Measurements from ENCODE around the gene CCT3.

DNA sequence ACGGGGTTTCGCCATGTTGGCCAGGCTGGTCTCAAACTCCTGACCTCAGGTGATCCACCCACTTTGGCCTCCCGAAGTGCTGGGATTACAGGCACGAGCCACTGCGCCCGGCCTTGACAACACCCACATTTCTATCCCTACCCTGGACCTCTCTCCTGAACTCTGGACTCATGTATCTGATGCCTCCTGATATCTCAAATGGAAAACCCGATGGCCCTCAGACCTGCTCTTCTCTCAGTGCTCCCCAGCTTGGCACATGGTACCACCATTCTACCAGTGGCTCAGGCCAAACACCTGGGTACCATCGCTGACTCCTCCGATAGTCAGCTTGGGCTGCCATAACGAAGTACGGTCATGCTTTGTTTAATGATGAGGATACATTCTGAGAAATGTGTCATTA is 22.4 kb upstream of the CCT3 start:
- TF ChIP-seq POLR2AphosphoS5 (IDR thresholded peaks at IDR 0.05; ENCODE audit: low read depth, low read length) (no peak), EP300 (IDR thresholded peaks at IDR 0.05; ENCODE audit: borderline replicate concordance in 1 of 2, low read depth in 1 of 2, low read length in 1 of 2) (no peak), GABPA (IDR thresholded peaks at IDR 0.05; ENCODE audit: low read depth) (no peak), TEAD4 (IDR thresholded peaks at IDR 0.05; ENCODE audit: borderline replicate concordance, insufficient read depth) (no peak), SIN3A (IDR thresholded peaks at IDR 0.05; ENCODE audit: borderline replicate concordance, low read depth, low read length) (no peak)
- TF ChIP-seq, protein P1, sequence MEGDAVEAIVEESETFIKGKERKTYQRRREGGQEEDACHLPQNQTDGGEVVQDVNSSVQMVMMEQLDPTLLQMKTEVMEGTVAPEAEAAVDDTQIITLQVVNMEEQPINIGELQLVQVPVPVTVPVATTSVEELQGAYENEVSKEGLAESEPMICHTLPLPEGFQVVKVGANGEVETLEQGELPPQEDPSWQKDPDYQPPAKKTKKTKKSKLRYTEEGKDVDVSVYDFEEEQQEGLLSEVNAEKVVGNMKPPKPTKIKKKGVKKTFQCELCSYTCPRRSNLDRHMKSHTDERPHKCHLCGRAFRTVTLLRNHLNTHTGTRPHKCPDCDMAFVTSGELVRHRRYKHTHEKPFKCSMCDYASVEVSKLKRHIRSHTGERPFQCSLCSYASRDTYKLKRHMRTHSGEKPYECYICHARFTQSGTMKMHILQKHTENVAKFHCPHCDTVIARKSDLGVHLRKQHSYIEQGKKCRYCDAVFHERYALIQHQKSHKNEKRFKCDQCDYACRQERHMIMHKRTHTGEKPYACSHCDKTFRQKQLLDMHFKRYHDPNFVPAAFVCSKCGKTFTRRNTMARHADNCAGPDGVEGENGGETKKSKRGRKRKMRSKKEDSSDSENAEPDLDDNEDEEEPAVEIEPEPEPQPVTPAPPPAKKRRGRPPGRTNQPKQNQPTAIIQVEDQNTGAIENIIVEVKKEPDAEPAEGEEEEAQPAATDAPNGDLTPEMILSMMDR (IDR thresholded peaks at IDR 0.05): no peak
- TF ChIP-seq, protein P2, sequence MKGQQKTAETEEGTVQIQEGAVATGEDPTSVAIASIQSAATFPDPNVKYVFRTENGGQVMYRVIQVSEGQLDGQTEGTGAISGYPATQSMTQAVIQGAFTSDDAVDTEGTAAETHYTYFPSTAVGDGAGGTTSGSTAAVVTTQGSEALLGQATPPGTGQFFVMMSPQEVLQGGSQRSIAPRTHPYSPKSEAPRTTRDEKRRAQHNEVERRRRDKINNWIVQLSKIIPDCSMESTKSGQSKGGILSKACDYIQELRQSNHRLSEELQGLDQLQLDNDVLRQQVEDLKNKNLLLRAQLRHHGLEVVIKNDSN (IDR thresholded peaks at IDR 0.05; ENCODE audit: borderline replicate concordance, low read depth): no peak
- TF ChIP-seq, protein P3, sequence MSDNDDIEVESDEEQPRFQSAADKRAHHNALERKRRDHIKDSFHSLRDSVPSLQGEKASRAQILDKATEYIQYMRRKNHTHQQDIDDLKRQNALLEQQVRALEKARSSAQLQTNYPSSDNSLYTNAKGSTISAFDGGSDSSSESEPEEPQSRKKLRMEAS (IDR thresholded peaks at IDR 0.05; ENCODE audit: low read depth): no peak
- TF ChIP-seq, protein P4, sequence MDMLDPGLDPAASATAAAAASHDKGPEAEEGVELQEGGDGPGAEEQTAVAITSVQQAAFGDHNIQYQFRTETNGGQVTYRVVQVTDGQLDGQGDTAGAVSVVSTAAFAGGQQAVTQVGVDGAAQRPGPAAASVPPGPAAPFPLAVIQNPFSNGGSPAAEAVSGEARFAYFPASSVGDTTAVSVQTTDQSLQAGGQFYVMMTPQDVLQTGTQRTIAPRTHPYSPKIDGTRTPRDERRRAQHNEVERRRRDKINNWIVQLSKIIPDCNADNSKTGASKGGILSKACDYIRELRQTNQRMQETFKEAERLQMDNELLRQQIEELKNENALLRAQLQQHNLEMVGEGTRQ (IDR thresholded peaks at IDR 0.05; ENCODE audit: borderline replicate concordance, low read depth, low read length): no peak
- TF ChIP-seq, protein P5, sequence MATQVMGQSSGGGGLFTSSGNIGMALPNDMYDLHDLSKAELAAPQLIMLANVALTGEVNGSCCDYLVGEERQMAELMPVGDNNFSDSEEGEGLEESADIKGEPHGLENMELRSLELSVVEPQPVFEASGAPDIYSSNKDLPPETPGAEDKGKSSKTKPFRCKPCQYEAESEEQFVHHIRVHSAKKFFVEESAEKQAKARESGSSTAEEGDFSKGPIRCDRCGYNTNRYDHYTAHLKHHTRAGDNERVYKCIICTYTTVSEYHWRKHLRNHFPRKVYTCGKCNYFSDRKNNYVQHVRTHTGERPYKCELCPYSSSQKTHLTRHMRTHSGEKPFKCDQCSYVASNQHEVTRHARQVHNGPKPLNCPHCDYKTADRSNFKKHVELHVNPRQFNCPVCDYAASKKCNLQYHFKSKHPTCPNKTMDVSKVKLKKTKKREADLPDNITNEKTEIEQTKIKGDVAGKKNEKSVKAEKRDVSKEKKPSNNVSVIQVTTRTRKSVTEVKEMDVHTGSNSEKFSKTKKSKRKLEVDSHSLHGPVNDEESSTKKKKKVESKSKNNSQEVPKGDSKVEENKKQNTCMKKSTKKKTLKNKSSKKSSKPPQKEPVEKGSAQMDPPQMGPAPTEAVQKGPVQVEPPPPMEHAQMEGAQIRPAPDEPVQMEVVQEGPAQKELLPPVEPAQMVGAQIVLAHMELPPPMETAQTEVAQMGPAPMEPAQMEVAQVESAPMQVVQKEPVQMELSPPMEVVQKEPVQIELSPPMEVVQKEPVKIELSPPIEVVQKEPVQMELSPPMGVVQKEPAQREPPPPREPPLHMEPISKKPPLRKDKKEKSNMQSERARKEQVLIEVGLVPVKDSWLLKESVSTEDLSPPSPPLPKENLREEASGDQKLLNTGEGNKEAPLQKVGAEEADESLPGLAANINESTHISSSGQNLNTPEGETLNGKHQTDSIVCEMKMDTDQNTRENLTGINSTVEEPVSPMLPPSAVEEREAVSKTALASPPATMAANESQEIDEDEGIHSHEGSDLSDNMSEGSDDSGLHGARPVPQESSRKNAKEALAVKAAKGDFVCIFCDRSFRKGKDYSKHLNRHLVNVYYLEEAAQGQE (IDR thresholded peaks at IDR 0.05; ENCODE audit: low read depth, low read length): no peak
